ENCODE results near the gene CHML. TPM values are rescaled to one million over a fixed set of nuclear protein-coding genes. Genes with fewer than 3 reads are reported as not detected.

CHML gene
- total RNA-seq, 1 donor from 2014 or later: 43.6 TPM

- Histone ChIP-seq H3K4me3 (no peak overlapping the region), H2AFZ (replicated peaks) (no peak overlapping the region), H3K4me1 (peaks cover 4% of the 10 kb centered on the region), H3K4me2 (no peak overlapping the region), H3K27ac (no peak overlapping the region), H3K36me3 (peaks cover 7% of the 10 kb centered on the region), H3F3A (ENCODE audit: low read depth) (peaks cover 5% of the 10 kb centered on the region), H3K9ac (no peak overlapping the region), H3K9me3 (ENCODE audit: low read depth) (no peaks in the 10 kb centered on the region), H3K27me3 (no peaks in the 10 kb centered on the region), H3K79me2 (ENCODE audit: low read depth) (peaks cover 70% of the 10 kb centered on the region), H4K20me1 (ENCODE audit: low read depth) (peaks cover 14% of the 10 kb centered on the region)
- TF ChIP-seq EZH2phosphoT487 (IDR thresholded peaks at IDR 0.05) (no peak), CTCF (IDR thresholded peaks at IDR 0.05) (no peak), EZH2 (IDR thresholded peaks at IDR 0.05) (no peak)
- H3K27me3 Mint-ChIP-seq (ENCODE audit: insufficient read depth, low read depth): no peaks in the 10 kb centered on the region
- H3K4me3 Mint-ChIP-seq: no peak overlapping the region
- no peak overlapping the region for H3K27ac Mint-ChIP-seq
- H3K9me3 Mint-ChIP-seq: peaks cover 24% of the 10 kb centered on the region
- H3K36me3 Mint-ChIP-seq: peaks cover 44% of the 10 kb centered on the region
- DNase-seq (ENCODE audit: low spot score): no peak
- peaks cover 5% of the 10 kb centered on the region for H3K4me1 Mint-ChIP-seq
Observed at GRCh38 chr1:241631674-241632073, 8.5 kb downstream of the CHML start.

- no peaks in the 10 kb centered on the region for H3K27me3 ChIP-seq
- Mint-ChIP-seq H3K36me3 (peaks cover 40% of the 10 kb centered on the region), H3K4me1 (peaks cover 5% of the 10 kb centered on the region), H3K4me3 (no peak overlapping the region), H3K9me3 (peaks cover 22% of the 10 kb centered on the region), H3K27ac (no peak overlapping the region), H3K27me3 (ENCODE audit: insufficient read depth, low read depth) (no peaks in the 10 kb centered on the region)
- no peak overlapping the region for H3K27ac ChIP-seq
- H4K20me1 ChIP-seq (ENCODE audit: low read depth): peaks cover 16% of the 10 kb centered on the region
- H3K4me3 ChIP-seq: no peak overlapping the region
- H3K4me2 ChIP-seq: no peak overlapping the region
- no peak overlapping the region for H3K9ac ChIP-seq
- H3K79me2 ChIP-seq (ENCODE audit: low read depth): peaks cover 66% of the 10 kb centered on the region
- H2AFZ ChIP-seq (replicated peaks): no peak overlapping the region
- no peak for DNase-seq (ENCODE audit: low spot score)
- TF ChIP-seq EZH2phosphoT487 (IDR thresholded peaks at IDR 0.05) (no peak), EZH2 (IDR thresholded peaks at IDR 0.05) (no peak), CTCF (IDR thresholded peaks at IDR 0.05) (no peak)
- H3K36me3 ChIP-seq: peaks cover 7% of the 10 kb centered on the region
- peaks cover 5% of the 10 kb centered on the region for H3F3A ChIP-seq (ENCODE audit: low read depth)
- H3K9me3 ChIP-seq (ENCODE audit: low read depth): no peaks in the 10 kb centered on the region
- H3K4me1 ChIP-seq: peaks cover 3% of the 10 kb centered on the region
Observed at GRCh38 chr1:241630899-241631298, 9.3 kb downstream of the CHML start.

- no peaks in the 10 kb centered on the region for H3K27me3 Mint-ChIP-seq (ENCODE audit: insufficient read depth, low read depth)
- Histone ChIP-seq H3F3A (ENCODE audit: low read depth) (peaks cover 5% of the 10 kb centered on the region), H2AFZ (replicated peaks) (no peak overlapping the region), H4K20me1 (ENCODE audit: low read depth) (peaks cover 16% of the 10 kb centered on the region), H3K36me3 (peaks cover 6% of the 10 kb centered on the region), H3K4me3 (no peak overlapping the region), H3K4me2 (no peak overlapping the region), H3K9me3 (ENCODE audit: low read depth) (no peaks in the 10 kb centered on the region), H3K27me3 (no peaks in the 10 kb centered on the region), H3K4me1 (peaks cover 3% of the 10 kb centered on the region), H3K79me2 (ENCODE audit: low read depth) (peaks cover 62% of the 10 kb centered on the region), H3K27ac (no peak overlapping the region), H3K9ac (no peak overlapping the region)
- H3K4me1 Mint-ChIP-seq: peaks cover 5% of the 10 kb centered on the region
- H3K27ac Mint-ChIP-seq: no peak overlapping the region
- H3K36me3 Mint-ChIP-seq: peaks cover 36% of the 10 kb centered on the region
- TF ChIP-seq EZH2 (IDR thresholded peaks at IDR 0.05) (no peak), EZH2phosphoT487 (IDR thresholded peaks at IDR 0.05) (no peak), CTCF (IDR thresholded peaks at IDR 0.05) (no peak)
- no peak for DNase-seq (ENCODE audit: low spot score)
- H3K9me3 Mint-ChIP-seq: peaks cover 20% of the 10 kb centered on the region
- H3K4me3 Mint-ChIP-seq: no peak overlapping the region
Observed at GRCh38 chr1:241630476-241630875, 9.7 kb downstream of the CHML start.
